ENCODE measurements around the gene GRK6.

The GRK6 gene

GRCh38 chr5:177453852-177454396, 27.4 kb downstream of the GRK6 start:
- no peak for DNase-seq (ENCODE audit: low read depth)

- no peak for DNase-seq (ENCODE audit: low read depth)
Observed at GRCh38 chr5:177454397-177455035, 28.0 kb downstream of the GRK6 start.

GRCh38 chr5:177455036-177455660, 28.7 kb downstream of the GRK6 start:
- DNase-seq (ENCODE audit: low read depth) = no peak

GRCh38 chr5:177455661-177456590, 29.4 kb downstream of the GRK6 start:
- DNase-seq (ENCODE audit: low read depth) = no peak

GRCh38 chr5:177456591-177456964, 30.1 kb downstream of the GRK6 start:
- no peak for DNase-seq (ENCODE audit: low read depth)

GRCh38 chr5:177456976-177457851, 30.7 kb downstream of the GRK6 start:
- peak; percentile 46 for DNase-seq (ENCODE audit: low read depth)

- no peak for DNase-seq (ENCODE audit: low read depth)
Observed at GRCh38 chr5:177457852-177458681, 31.6 kb downstream of the GRK6 start.

GRCh38 chr5:177458912-177459350, 32.5 kb downstream of the GRK6 start:
- DNase-seq (ENCODE audit: low read depth) = no peak

GRCh38 chr5:177459357-177459756, 32.9 kb downstream of the GRK6 start:
- no peak for DNase-seq (ENCODE audit: low read depth)

- DNase-seq (ENCODE audit: low read depth) = no peak
Observed at GRCh38 chr5:177459819-177460628, 33.5 kb downstream of the GRK6 start.

GRCh38 chr5:177462021-177462670, 35.7 kb downstream of the GRK6 start:
- DNase-seq (ENCODE audit: low read depth) = no peak

- DNase-seq (ENCODE audit: low read depth) = no peak
Observed at GRCh38 chr5:177465044-177465443, 38.6 kb downstream of the GRK6 start.

- DNase-seq (ENCODE audit: low read depth) = no peak
Observed at GRCh38 chr5:177466861-177467260, 40.4 kb downstream of the GRK6 start.

- DNase-seq (ENCODE audit: low read depth) = no peak
Observed at GRCh38 chr5:177467436-177467835, 41.0 kb downstream of the GRK6 start.

GRCh38 chr5:177468329-177468684, 41.8 kb downstream of the GRK6 start:
- no peak for DNase-seq (ENCODE audit: low read depth)

- DNase-seq (ENCODE audit: low read depth) = no peak
Observed at GRCh38 chr5:177468685-177469628, 42.5 kb downstream of the GRK6 start.

- no peak for DNase-seq (ENCODE audit: low read depth)
Observed at GRCh38 chr5:177469750-177470525, 43.5 kb downstream of the GRK6 start.

Measured in HS-27A (cell line).